Measurements from ENCODE around the gene PRICKLE3. TPM values are rescaled to one million over a fixed set of nuclear protein-coding genes. Genes with fewer than 3 reads are reported as not detected.

PRICKLE3 gene, protein sequence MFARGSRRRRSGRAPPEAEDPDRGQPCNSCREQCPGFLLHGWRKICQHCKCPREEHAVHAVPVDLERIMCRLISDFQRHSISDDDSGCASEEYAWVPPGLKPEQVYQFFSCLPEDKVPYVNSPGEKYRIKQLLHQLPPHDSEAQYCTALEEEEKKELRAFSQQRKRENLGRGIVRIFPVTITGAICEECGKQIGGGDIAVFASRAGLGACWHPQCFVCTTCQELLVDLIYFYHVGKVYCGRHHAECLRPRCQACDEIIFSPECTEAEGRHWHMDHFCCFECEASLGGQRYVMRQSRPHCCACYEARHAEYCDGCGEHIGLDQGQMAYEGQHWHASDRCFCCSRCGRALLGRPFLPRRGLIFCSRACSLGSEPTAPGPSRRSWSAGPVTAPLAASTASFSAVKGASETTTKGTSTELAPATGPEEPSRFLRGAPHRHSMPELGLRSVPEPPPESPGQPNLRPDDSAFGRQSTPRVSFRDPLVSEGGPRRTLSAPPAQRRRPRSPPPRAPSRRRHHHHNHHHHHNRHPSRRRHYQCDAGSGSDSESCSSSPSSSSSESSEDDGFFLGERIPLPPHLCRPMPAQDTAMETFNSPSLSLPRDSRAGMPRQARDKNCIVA
- 3.1 and 3.4 TPM in 2 replicates for total RNA-seq (2012; rRNA removed)
- 6.4 and 6.8 TPM in 2 replicates for polyA plus RNA-seq (2012; rRNA removed)
- polyA plus RNA-seq (2012; cell fraction: cytosol; rRNA removed), result 4.0 and 7.7 TPM in 2 replicates
- polyA plus RNA-seq (2012; cell fraction: nucleus; rRNA removed; ENCODE audit: low replicate concordance), result 21.5 and 50.0 TPM in 2 replicates
- percentile 52 among the genes with signal in this experiment for Bru-seq, nascent RNA
- BruChase-seq, experiment 1, labeled RNA remaining after a 6-hour chase, result percentile 58 among the genes with signal in this experiment
- percentile 56 among the genes with signal in this experiment for BruChase-seq, experiment 2, labeled RNA remaining after a 2-hour chase
- long read RNA-seq, partial matches to known transcripts, result 0 of 2 reads
- long read RNA-seq, other reads (novel, unspliced or antisense), result 1 of 2 reads

GRCh38 chrX:49186125-49187027 is at the start of gene PRICKLE3:
TSS of gene PRICKLE3 (minus strand) at chrX:49186373. CDS start at chrX:49186297, 76 bp downstream.
- peaks cover 2% of the 10 kb centered on the region; the same call in 1 of the 2 replicates for H3K36me3 ChIP-seq (ENCODE audit: control insufficient read depth, insufficient read depth, low read length)
- no peaks in the 10 kb centered on the region for H3K9me3 ChIP-seq (ENCODE audit: control insufficient read depth, insufficient read depth, low read length)
- H2BK120ac ChIP-seq (ENCODE audit: low read depth, low read length), result no peak within 1 kb of the TSS; the same call in 1 of the 2 replicates
- H3K4me2 ChIP-seq (ENCODE audit: low read depth, low read length), result peak within 1 kb of the TSS; percentile 72
- dilution Hi-C loops (cut with HindIII; ENCODE audit: low sequenced_read_pairs, unreplicated experiment) (no loop called here), intact Hi-C loops (cut with micrococcal nuclease) (no loop called here), in situ Hi-C loops (cut with MboI; ENCODE audit: low sequenced_read_pairs) (no loop called here)
- peak within 1 kb of the TSS; percentile 92 for H2AK9ac ChIP-seq (replicated peaks; ENCODE audit: low read depth, low read length, poor library complexity)
- peaks cover 5 to 22% of the 10 kb centered on the region in 2 experiments; a peak in 2 of 4 replicates for H3K79me1 ChIP-seq (ENCODE audit: low read depth in 1 of 2, low read length in 2 of 2)
- peak within 1 kb of the TSS; percentile 89 for H2AFZ ChIP-seq (replicated peaks; ENCODE audit: low read length, poor library complexity)
- DNase-seq, result peak; percentile 29
- peak within 1 kb of the TSS; percentile 19 for H3K9ac ChIP-seq (ENCODE audit: low read depth, low read length)
- no peak within 1 kb of the TSS for H3K23ac ChIP-seq (ENCODE audit: low read depth, low read length)
- peak within 1 kb of the TSS; percentile 34; the same call in 1 of the 2 replicates for H3K27ac ChIP-seq (ENCODE audit: insufficient read depth, low read length)
- H3K4me3 ChIP-seq (ENCODE audit: insufficient read depth, low read depth, low read length), result peak within 1 kb of the TSS; percentile 71
- WGBS, 2 experiments (ENCODE audit: extremely low coverage in 2 of 2, insufficient read length in 1 of 2), result 45% methylated on average over 28 of the region's 62 CpGs; no CpG with 5 or more reads in 1 of the 2 experiments
- CTCF ChIA-PET, result no interaction called here
- H3K27me3 ChIP-seq (ENCODE audit: control insufficient read depth, insufficient read depth, low read length), result no peaks in the 10 kb centered on the region
- H2BK15ac ChIP-seq (ENCODE audit: low read depth, low read length), result no peak within 1 kb of the TSS; the same call in 2 of the 3 replicates
- peak within 1 kb of the TSS; percentile 85 to 93; a peak in 3 of 4 replicates for H4K8ac ChIP-seq (ENCODE audit: low read depth in 2 of 2, low read length in 2 of 2)
- no peak within 1 kb of the TSS for H2BK20ac ChIP-seq (ENCODE audit: low read depth, low read length)
- H3K9me1 ChIP-seq (ENCODE audit: insufficient read depth, low read length), result peaks cover 3% of the 10 kb centered on the region; the same call in 1 of the 2 replicates
- peak within 1 kb of the TSS; percentile 5; the same call in 1 of the 2 replicates for H4K91ac ChIP-seq (ENCODE audit: insufficient read depth, low read depth, low read length)
- no TSS peak for BruUV-seq (replicated peaks)
- TF ChIP-seq CHD1 (IDR thresholded peaks at IDR 0.05; ENCODE audit: low read depth, low read length), result no peak
- peak; percentile 26; the same call in 1 of the 2 replicates for TF ChIP-seq MAZ (IDR thresholded peaks at IDR 0.05; ENCODE audit: borderline replicate concordance, low read depth, low read length)
- peak; percentile 33 for TF ChIP-seq CTCF (conservative IDR thresholded peaks at IDR 0.05; ENCODE audit: low read depth, low read length)
- TF ChIP-seq BHLHE40 (IDR thresholded peaks at IDR 0.05; ENCODE audit: low read depth, low read length), result 0 out of 2 replicates have a peak, but pooled peaks have one; percentile 38
- TF ChIP-seq, protein P1, sequence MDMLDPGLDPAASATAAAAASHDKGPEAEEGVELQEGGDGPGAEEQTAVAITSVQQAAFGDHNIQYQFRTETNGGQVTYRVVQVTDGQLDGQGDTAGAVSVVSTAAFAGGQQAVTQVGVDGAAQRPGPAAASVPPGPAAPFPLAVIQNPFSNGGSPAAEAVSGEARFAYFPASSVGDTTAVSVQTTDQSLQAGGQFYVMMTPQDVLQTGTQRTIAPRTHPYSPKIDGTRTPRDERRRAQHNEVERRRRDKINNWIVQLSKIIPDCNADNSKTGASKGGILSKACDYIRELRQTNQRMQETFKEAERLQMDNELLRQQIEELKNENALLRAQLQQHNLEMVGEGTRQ (IDR thresholded peaks at IDR 0.05; ENCODE audit: low read depth, low read length), result peak; percentile 54
- no peaks in the 10 kb centered on the region for H4K20me1 ChIP-seq (ENCODE audit: insufficient read depth, low read length)
- H2AK5ac ChIP-seq (ENCODE audit: low read depth, low read length), result peak within 1 kb of the TSS; percentile 4
- H3K18ac ChIP-seq (ENCODE audit: low read depth, low read length), result 0 out of 2 replicates have a peak within 1 kb of the TSS, but pooled peaks have one; percentile 20
- peak within 1 kb of the TSS; percentile 74 for H4K5ac ChIP-seq (ENCODE audit: low read depth, low read length)
- POLR2A ChIA-PET (ENCODE audit: unreplicated experiment), result no interaction called here
- no peak within 1 kb of the TSS; the same call in 1 of the 2 replicates for H3K56ac ChIP-seq (ENCODE audit: extremely low read depth, insufficient read depth, low read length)
- H2BK5ac ChIP-seq (ENCODE audit: low read depth, low read length, poor library complexity, severe bottlenecking), result peak within 1 kb of the TSS; percentile 14
- H3K4me1 ChIP-seq (ENCODE audit: control insufficient read depth, insufficient read depth, low read length), result peaks cover 3% of the 10 kb centered on the region
- H3K4ac ChIP-seq (ENCODE audit: low read depth, low read length), result peak within 1 kb of the TSS; percentile 79
- peak; percentile 19 for ATAC-seq (ENCODE audit: low read depth)
- no peak within 1 kb of the TSS; the same call in 1 of the 2 replicates for H3K14ac ChIP-seq (replicated peaks; ENCODE audit: low read depth, low read length)
